ENCODE measurements around the gene KLHL36. TPM values are rescaled to one million over a fixed set of nuclear protein-coding genes. Genes with fewer than 3 reads are reported as not detected.

Gene KLHL36
- total RNA-seq, 2 donors from 2014 or later: 44.2 to 59.2 TPM

DNA sequence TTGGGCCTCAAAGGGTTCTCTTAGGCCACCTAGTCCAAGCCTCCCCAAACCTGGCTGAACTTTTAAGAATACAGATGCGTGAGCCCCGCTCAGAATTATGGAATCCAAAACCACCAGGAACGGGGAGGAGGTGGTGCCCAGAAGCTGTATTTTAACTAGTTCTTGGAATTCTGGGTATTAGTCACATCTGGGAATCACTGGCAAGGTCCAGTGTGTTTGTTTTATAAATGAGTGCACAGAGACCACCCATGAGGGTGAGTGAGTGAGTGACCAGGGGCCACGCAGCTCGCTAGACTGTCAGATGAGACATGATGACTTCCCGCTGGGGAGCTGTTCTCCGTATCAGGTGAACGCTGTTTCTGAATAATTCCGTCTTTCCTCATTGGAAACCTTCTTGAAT is 14.2 kb downstream of the KLHL36 start:
- no peaks in the 10 kb centered on the region for H3K27me3 Mint-ChIP-seq (ENCODE audit: insufficient read depth)
- H3K36me3 Mint-ChIP-seq (ENCODE audit: low read depth): peaks cover 63% of the 10 kb centered on the region
- no peaks in the 10 kb centered on the region for H3K27me3 ChIP-seq (ENCODE audit: control insufficient read depth, insufficient read depth, low read length, poor library complexity, severe bottlenecking)
- H3K9ac ChIP-seq (ENCODE audit: extremely low read depth, low read length, poor library complexity, severe bottlenecking): no peak overlapping the region
- no peaks in the 10 kb centered on the region for H3K4me1 ChIP-seq (ENCODE audit: control insufficient read depth, insufficient read depth, low read length)
- H3K4me3 ChIP-seq (ENCODE audit: low read length): no peak overlapping the region
- no peak overlapping the region for H3K27ac ChIP-seq (ENCODE audit: low read depth, low read length)
- peaks cover 57% of the 10 kb centered on the region for H3K36me3 ChIP-seq (ENCODE audit: control insufficient read depth, insufficient read depth, low read length)
- no peak overlapping the region for H3K27ac Mint-ChIP-seq
- TF ChIP-seq, protein P1, sequence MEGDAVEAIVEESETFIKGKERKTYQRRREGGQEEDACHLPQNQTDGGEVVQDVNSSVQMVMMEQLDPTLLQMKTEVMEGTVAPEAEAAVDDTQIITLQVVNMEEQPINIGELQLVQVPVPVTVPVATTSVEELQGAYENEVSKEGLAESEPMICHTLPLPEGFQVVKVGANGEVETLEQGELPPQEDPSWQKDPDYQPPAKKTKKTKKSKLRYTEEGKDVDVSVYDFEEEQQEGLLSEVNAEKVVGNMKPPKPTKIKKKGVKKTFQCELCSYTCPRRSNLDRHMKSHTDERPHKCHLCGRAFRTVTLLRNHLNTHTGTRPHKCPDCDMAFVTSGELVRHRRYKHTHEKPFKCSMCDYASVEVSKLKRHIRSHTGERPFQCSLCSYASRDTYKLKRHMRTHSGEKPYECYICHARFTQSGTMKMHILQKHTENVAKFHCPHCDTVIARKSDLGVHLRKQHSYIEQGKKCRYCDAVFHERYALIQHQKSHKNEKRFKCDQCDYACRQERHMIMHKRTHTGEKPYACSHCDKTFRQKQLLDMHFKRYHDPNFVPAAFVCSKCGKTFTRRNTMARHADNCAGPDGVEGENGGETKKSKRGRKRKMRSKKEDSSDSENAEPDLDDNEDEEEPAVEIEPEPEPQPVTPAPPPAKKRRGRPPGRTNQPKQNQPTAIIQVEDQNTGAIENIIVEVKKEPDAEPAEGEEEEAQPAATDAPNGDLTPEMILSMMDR (conservative IDR thresholded peaks at IDR 0.05): no peak
- no peaks in the 10 kb centered on the region for H3K9me3 Mint-ChIP-seq
- H3K4me3 Mint-ChIP-seq: no peak overlapping the region
- no peak for DNase-seq
- 93 to 95% methylated on average over 6 to 9 of the region's 9 CpGs for WGBS, 2 experiments (ENCODE audit: insufficient coverage in 1 of 2, insufficient read length in 1 of 2)
- H3K9me3 ChIP-seq (ENCODE audit: control insufficient read depth, low read length): no peaks in the 10 kb centered on the region
- peaks cover 7% of the 10 kb centered on the region for H3K4me1 Mint-ChIP-seq

GRCh38 chr16:84663433-84664101 is 15.3 kb downstream of the KLHL36 start:
- Histone ChIP-seq H3K36me3 (ENCODE audit: control insufficient read depth, insufficient read depth, low read length) (peaks cover 50% of the 10 kb centered on the region), H3K4me1 (ENCODE audit: control insufficient read depth, insufficient read depth, low read length) (no peaks in the 10 kb centered on the region), H3K9ac (ENCODE audit: extremely low read depth, low read length, poor library complexity, severe bottlenecking) (no peak overlapping the region), H3K27ac (ENCODE audit: low read depth, low read length) (no peak overlapping the region), H3K27me3 (ENCODE audit: control insufficient read depth, insufficient read depth, low read length, poor library complexity, severe bottlenecking) (no peaks in the 10 kb centered on the region), H3K4me3 (ENCODE audit: low read length) (no peak overlapping the region), H3K9me3 (ENCODE audit: control insufficient read depth, low read length) (no peaks in the 10 kb centered on the region)
- Mint-ChIP-seq H3K4me3 (no peak overlapping the region), H3K36me3 (ENCODE audit: low read depth) (peaks cover 54% of the 10 kb centered on the region), H3K27me3 (ENCODE audit: insufficient read depth) (no peaks in the 10 kb centered on the region), H3K27ac (no peak overlapping the region), H3K4me1 (peaks cover 16% of the 10 kb centered on the region), H3K9me3 (no peaks in the 10 kb centered on the region)
- no peak for DNase-seq
- TF ChIP-seq, protein P1 (conservative IDR thresholded peaks at IDR 0.05): no peak
- WGBS, 2 experiments (ENCODE audit: insufficient coverage in 1 of 2, insufficient read length in 1 of 2): 81 to 87% methylated on average over 5 to 9 of the region's 9 CpGs

DNA sequence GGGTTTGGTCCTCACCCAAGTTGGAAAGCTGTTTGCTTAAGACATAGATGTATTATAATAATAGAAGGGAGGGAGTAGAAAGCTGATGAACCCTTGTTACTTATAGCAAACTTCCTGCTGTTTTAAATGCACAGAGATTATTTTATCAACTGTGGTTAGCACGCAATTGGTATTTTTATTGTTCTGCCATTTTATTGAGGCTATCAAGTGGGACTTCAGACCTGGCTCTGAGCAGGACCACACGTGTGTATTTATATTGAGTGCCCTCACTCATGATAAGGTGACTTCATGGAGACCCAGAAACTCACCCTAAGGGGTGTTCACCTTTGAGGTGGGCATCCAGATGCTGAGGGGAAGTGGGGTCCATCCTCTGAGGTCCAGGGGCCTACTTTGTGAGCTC is 17.0 kb downstream of the KLHL36 start:
- WGBS, 2 experiments (ENCODE audit: insufficient coverage in 1 of 2, insufficient read length in 1 of 2): 79 to 81% methylated on average over 2 of the region's 2 CpGs
- Histone ChIP-seq H3K36me3 (ENCODE audit: control insufficient read depth, insufficient read depth, low read length) (peaks cover 37% of the 10 kb centered on the region), H3K27ac (ENCODE audit: low read depth, low read length) (no peak overlapping the region), H3K4me3 (ENCODE audit: low read length) (no peak overlapping the region), H3K9me3 (ENCODE audit: control insufficient read depth, low read length) (no peaks in the 10 kb centered on the region), H3K9ac (ENCODE audit: extremely low read depth, low read length, poor library complexity, severe bottlenecking) (no peak overlapping the region), H3K27me3 (ENCODE audit: control insufficient read depth, insufficient read depth, low read length, poor library complexity, severe bottlenecking) (no peaks in the 10 kb centered on the region), H3K4me1 (ENCODE audit: control insufficient read depth, insufficient read depth, low read length) (no peaks in the 10 kb centered on the region)
- Mint-ChIP-seq H3K27me3 (ENCODE audit: insufficient read depth) (no peaks in the 10 kb centered on the region), H3K27ac (no peak overlapping the region), H3K36me3 (ENCODE audit: low read depth) (peaks cover 38% of the 10 kb centered on the region), H3K4me1 (peaks cover 19% of the 10 kb centered on the region), H3K4me3 (no peak overlapping the region), H3K9me3 (no peaks in the 10 kb centered on the region)
- TF ChIP-seq, protein P1 (conservative IDR thresholded peaks at IDR 0.05): no peak
- DNase-seq: no peak

Data from endodermal cell (in vitro differentiated cells).